Measurements from ENCODE around the gene CAMTA1.

Gene CAMTA1

GRCh38 chr1:7663451-7664146 lies 878.3 kb downstream of the CAMTA1 start:
- DNase-seq = no peak

DNA sequence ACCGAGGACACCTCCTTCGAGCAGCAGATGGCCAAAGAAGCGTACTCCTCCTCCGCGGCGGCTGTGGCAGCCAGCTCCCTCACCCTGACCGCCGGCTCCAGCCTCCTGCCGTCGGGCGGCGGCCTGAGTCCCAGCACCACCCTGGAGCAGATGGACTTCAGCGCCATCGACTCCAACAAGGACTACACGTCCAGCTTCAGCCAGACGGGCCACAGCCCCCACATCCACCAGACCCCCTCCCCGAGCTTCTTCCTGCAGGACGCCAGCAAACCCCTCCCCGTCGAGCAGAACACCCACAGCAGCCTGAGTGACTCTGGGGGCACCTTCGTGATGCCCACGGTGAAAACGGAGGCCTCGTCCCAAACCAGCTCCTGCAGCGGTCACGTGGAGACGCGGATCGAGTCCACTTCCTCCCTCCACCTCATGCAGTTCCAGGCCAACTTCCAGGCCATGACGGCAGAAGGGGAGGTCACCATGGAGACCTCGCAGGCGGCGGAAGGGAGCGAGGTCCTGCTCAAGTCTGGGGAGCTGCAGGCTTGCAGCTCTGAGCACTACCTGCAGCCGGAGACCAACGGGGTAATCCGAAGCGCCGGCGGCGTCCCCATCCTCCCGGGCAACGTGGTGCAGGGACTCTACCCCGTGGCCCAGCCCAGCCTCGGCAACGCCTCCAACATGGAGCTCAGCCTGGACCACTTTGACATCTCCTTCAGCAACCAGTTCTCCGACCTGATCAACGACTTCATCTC lies 879.1 kb downstream of the CAMTA1 start:
- no peak for DNase-seq

- DNase-seq = no peak
Observed at GRCh38 chr1:7664893-7665250, 879.6 kb downstream of the CAMTA1 start.

DNA sequence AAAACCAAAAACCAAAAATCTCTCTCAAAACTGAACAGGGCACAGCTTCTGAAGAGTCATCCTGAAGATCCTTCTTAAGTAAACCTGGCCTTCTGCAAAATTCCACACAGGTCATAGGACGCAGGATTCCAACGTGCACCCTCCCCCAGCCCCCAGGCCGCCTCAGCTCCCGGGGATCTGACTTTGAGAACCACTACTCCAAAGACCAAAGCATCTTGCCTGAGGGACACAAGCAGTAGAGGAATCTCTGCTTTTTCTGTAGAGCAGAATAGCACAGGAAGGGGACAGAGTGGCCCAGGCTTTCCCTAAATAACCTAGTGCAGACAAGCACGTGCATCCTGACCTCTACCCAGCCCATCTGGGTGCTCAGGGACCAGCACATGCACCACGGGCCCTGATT lies 881.0 kb downstream of the CAMTA1 start:
- no peak for DNase-seq

DNA sequence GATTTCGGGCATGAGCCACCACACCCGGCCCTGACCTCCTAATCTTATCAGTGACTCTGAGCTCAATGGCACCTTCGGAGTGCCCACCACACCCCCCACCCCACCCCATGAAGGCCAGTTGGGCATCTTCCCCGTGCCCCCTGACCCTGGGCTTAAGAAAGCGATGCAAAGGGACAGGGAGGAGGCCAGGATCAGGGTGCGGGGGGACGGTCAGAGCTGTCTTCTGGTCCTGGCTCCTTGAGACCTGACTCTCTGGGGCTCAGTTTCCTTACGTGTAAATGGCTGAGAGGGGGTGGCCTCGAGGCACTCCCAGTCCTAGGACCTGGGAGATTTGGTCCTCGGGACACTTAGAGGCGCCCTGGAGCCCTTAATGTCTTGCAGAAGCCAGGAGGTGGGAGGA lies 881.9 kb downstream of the CAMTA1 start:
- DNase-seq = no peak

GRCh38 chr1:7667625-7668218 lies 882.5 kb downstream of the CAMTA1 start:
- DNase-seq = peak; percentile 94

- DNase-seq = peak; percentile 56
Observed at GRCh38 chr1:7669559-7670311, 884.5 kb downstream of the CAMTA1 start.

DNA sequence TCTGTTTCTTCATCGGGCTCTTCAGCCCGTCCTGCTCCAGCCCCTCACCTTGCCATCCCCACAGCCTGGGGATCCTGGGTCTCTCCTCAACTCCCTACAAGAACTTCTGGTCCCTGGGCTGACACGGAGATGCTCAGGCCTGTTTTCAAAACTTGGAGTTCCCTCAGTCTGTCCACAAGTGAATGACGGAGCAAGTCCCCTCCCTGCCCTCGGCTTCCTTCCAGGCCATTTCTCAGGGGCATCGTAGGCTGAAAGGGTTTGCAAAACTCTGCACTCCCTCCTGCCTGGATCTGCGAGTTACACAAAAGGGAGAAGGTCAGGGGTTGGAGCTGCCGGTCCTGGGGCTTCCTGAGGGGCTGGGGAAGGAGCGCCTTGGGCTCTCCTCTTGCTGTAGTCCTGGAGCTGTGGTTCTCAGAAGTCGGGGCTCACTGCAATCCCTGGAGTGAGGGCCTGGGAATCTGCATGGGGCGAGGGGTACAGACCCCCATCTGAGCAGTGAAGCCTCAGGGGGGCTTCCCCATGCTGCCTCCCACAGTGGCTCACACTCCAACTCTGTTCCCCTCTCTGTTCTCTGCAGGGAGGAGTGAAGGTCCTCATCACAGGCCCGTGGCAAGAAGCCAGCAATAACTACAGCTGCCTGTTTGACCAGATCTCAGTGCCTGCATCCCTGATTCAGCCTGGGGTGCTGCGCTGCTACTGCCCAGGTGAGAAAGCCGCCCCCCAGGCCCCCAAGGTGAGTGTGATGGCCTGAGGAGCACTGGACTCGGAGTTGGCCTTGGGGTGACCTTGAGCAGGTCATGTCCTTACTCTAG lies 885.3 kb downstream of the CAMTA1 start:
- DNase-seq = no peak

GRCh38 chr1:7671146-7671465 lies 885.9 kb downstream of the CAMTA1 start:
- DNase-seq = no peak

DNA sequence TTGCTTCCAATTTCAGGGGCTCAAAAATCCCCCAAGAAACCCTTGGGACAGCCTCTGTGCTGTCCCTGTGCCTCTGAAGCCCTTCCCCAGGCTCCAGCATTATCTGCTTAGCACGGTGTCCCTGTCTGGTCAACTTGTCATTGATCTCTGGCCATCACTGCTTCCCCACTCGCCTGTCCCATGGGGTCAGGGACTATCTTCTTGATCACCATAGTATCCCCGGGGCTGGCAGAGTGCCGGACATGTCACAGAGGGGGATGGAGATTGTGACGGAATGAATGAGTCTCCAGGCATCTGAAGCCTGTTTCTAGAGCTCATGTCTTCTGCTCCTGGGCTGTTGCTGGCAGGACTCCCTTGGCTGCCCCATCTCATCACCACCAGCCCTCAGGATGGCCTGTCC lies 886.4 kb downstream of the CAMTA1 start:
- no peak for DNase-seq

GRCh38 chr1:7672864-7673263 lies 887.6 kb downstream of the CAMTA1 start:
- DNase-seq = no peak

DNA sequence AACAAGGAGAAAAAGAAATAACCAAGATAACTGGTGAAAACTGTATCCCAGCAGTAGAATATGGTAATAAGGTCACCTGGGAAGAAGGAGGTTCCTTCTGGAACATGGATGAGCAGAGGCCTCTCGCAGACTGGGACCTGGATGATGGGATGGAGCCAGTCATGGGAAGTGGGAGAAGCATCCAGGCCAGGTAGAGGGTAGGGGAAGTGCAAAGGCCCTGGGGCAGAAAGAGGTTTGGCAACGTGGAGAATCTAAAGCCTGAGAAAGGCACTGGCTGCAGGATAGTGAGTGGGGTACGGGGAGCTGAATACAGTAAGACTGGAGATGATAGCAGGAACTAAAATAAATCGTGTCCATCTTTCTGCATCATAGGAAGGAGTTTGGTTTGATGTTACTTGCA lies 889.7 kb downstream of the CAMTA1 start:
- DNase-seq = no peak

GRCh38 chr1:7675431-7676273 lies 890.4 kb downstream of the CAMTA1 start:
- DNase-seq = no peak

DNA sequence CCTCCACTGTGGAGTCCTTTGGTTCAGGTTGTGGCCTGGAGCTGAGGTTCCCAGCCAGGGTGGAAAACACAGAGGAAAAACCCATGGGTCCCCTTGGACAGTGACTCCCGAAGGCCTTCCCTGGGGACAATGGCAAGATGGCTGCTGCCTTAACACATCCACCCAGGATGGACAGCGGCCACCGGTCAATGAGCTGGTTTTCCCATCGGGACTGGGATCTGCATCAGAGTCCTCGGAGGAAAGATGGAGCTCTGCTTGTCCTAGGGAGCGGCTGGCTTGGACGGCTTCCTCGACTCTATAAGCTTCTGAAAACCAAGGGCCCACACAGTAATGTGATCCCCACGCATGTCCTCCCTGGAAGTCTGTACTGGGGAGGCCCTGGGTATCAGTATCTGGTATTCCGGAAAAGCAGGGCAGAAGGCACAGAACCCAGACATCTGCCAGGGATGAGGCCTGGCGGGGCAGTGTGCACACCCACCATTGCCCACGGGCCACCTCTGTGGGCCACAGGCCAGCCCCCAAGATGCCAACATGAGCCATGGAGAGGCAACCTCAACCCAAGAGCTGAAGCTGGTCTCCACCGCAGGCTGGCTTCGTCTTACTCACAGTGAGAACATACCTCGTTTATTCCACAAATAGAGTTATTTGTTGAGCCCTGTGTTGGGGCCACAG lies 891.2 kb downstream of the CAMTA1 start:
- no peak for DNase-seq

DNA sequence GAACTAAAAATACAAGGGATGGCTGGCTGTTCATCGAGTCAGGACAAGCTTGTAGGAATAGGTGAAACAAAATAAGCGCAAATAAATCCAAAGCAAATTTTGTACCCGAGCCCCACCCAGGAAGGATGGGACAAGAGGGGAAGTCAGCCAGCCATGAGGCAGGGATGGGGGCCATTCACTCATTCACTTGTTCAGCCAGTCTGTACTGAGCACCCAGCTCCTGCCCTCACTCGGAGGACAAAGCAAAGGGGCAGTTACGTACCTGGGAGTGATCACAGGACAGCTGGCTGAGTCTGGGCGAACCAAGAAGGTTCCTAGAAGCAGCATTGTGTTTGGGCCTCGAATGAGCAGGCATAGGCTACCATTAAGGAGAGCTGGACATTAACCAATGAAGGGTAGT lies 891.9 kb downstream of the CAMTA1 start:
- no peak for DNase-seq

DNA sequence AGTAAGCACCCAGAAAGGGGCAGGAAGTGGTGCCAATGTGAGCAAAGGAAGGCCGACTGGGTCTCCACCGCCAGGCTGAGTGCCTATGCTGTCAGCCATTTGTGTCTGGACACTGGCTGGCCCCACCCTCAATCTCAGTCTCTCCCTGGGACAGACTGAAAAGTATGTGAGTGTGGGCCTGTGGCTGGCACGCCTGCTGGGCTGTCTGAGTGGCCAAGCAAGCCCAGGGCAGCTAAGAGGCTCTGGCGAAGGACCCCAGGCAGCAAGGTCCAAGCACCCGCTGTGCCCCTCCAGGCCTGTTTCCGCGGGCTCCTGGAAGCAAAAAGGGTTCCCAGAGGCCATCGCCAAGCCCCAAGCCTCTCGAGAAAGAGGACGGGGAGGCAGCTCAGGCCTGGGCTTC lies 892.6 kb downstream of the CAMTA1 start:
- DNase-seq = no peak

- DNase-seq = no peak
Observed at GRCh38 chr1:7678491-7679158, 893.4 kb downstream of the CAMTA1 start.

DNA sequence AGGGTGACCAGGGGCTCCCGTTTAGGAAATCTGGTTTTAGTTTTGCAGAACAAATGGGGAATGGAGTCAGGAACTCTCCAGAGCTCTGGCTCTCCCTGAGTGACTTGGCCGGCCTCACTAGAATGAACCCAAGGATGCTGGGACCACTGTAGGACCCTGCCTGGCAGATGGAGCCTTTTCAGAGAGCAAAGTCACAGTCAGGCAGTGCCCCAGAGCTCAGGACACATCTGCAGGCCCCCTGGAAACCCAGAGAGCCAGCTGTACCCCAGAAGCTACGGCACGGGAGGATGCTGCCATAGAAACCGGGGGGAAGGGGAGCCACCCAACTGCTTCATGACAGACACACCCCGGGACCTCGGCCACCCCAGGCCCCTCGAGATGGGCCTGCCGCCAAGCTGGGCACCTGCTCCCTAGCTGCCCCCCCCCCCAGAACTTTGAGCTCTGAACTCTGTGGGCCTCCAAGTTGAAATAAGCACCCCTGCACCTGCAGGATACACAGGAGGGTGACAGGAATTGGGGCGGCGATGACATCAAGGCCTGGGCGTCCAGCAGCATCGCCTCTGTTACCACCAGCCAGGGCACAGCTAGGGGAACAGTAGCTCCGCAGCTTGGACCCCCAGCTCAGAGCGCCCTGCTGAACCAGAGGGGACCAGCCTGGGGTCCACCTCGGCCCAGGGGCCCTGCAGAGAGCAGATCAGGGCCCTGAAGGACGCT lies 894.1 kb downstream of the CAMTA1 start:
- DNase-seq = no peak

- no peak for DNase-seq
Observed at GRCh38 chr1:7679873-7680206, 894.6 kb downstream of the CAMTA1 start.
